GM12872 (cell line): Measurements from ENCODE around the gene DGKH.

Experiments used
- TF ChIP-seq, protein P1 (sequence below): IDR thresholded peaks from 3 replicates; pipeline ENCODE4 v1.5.1; 2011; ENCODE audit warnings: low read depth, mild to moderate bottlenecking, low read length, moderate library complexity; ENCODE audit not compliant: insufficient read depth

The DGKH gene

GRCh38 chr13:42216422-42216735, 167.9 kb downstream of the DGKH start:
- TF ChIP-seq, protein P1, sequence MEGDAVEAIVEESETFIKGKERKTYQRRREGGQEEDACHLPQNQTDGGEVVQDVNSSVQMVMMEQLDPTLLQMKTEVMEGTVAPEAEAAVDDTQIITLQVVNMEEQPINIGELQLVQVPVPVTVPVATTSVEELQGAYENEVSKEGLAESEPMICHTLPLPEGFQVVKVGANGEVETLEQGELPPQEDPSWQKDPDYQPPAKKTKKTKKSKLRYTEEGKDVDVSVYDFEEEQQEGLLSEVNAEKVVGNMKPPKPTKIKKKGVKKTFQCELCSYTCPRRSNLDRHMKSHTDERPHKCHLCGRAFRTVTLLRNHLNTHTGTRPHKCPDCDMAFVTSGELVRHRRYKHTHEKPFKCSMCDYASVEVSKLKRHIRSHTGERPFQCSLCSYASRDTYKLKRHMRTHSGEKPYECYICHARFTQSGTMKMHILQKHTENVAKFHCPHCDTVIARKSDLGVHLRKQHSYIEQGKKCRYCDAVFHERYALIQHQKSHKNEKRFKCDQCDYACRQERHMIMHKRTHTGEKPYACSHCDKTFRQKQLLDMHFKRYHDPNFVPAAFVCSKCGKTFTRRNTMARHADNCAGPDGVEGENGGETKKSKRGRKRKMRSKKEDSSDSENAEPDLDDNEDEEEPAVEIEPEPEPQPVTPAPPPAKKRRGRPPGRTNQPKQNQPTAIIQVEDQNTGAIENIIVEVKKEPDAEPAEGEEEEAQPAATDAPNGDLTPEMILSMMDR, result no peak

DNA sequence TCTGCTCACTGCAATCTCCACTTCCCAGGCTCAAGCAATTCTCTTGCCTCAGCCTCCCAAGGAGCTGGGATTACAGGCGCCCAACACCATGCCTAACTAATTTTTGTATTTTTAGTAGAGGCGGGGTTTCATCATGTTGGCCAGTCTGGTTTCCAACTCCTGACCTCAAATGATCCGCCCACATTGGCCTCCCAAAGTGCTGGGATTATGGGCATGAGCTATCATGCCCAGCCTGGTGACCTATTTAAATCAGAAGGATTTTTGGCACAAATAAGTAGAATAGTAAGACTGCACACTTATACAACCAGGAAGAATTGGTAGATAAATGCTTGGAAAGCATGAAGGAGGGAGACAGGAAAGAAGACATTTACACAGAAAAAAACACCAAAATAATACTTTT, 170.1 kb downstream of the DGKH start:
- TF ChIP-seq, protein P1, result no peak

DNA sequence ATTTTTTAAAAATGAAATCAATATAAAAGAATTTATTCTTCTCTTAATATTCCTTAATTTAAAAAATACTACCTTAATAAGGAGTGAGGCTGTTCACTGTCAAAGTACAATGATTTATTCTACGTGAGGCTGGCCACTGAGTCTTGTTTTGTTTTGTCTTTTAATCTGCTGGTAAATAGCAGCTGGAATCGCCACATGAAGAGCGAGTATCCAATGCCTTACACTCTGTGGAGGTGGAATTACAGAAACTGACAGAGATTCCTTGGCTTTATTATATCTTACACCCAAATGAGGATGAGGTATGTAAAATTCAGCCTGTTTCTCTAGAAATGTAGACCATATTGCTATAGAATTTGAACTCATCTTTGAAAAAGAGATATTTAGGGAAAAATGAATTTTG, 170.6 kb downstream of the DGKH start:
- TF ChIP-seq, protein P1, result no peak

DNA sequence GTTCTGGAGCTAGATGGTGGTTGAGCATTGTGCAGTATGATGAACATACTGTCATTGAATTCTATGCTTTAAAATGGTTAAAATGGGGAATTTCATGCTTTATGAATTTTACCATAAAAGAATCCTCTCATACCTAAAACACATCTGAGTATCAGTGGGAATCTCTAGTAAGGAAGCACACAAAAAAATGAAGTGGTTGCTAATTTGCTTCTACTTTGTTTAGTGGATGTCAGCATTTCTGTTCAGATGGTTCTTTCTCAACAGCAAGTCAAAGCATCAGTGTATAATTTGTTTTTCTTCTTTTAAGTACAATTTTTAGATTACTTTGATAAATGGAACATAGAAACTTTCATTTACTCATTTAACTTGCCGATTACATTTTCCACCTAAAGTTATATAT, 171.4 kb downstream of the DGKH start:
- TF ChIP-seq, protein P1, result no peak

GRCh38 chr13:42221121-42221765, 172.8 kb downstream of the DGKH start:
- TF ChIP-seq, protein P1, result no peak

DNA sequence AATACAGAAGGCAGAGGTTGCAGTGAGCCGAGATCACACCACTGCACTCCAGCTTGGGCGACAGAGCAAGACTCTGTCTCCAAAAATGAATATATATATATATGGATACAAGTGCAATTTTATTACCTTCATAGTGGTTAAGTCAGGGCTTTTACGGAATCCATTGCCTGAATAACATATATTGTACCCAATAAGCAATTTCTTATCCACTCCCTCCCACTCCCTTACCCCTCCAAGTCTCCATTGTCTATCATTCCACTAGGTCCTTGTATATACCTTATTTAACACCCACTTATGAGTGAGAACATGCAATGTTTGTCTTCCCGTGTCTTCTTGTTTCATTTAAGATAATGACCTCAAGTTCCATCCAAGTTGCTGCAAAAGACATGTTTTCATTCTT, 175.2 kb downstream of the DGKH start:
- TF ChIP-seq, protein P1, result no peak

GRCh38 chr13:42225051-42225450, 176.6 kb downstream of the DGKH start:
- TF ChIP-seq, protein P1, result no peak
